OCI-M1 (cell line): ENCODE data around the gene BTBD6.

ENCODE experiments used
- DNase-seq: peaks from one replicate; lab custom pipeline; 2025; lab: John Stamatoyannopoulos, UW

BTBD6 gene

DNA sequence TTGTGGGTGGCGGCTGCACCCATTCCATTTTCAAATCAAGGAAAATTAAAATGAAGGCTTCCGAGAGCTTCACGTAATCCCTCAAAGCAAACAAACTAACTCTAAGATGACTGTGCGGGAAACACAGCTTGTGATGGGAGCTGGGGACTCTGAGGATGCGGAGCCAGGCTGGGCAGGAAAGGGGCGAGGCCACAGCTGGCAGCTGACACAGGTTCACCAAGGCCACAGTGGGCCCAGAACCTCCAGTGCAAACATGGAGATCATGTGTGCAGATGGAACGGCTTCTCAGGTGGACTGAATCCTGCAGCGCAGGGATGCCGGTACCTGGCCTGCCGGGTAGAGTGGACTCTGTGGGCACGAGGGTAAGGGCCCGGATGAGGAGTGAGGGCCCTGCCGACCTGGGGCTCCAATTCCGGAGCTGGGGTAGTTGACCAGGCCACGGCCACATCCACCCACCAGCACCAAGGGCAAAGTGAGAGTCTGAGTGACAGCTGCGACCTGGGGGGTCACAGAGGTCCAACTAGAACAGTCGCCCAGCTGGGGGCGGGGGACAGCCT lies 19.2 kb upstream of the BTBD6 start:
- no peak for DNase-seq

DNA sequence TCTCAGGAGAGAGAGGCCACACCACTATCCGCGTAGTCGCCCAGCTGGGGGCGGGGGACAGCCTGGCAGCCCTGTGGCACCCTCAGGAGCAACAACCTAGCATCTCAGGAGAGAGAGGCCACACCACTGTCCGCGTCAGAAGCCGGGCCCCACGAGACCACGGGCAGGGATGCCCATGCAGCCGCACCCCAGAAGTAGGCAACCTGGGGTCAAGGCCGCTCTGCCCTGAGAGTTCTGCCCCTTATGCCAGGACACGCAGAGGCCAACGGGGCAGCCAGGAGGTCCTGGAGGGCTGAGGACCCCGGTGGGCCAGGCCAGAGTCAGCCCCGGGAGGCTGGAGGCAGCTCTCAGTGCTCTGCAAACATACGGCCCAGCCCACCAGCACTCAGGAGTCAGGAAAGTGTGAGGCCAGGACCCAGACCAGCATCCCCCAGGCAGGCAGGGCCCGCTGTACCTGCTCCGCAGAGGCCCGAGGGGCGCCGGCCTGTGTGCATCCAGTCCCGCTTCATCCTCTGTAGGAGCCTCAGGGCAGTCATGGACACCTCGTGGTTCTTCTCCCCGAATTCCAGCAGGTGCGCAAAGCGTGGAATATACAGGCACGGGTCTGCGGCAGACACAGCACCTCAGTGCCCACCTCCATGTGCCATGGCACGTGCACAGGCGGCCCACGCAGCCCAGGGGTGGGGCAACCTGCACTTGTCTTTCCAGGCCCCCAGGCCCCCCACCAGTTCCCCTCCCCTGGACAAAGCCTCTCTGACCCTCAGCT lies 7.3 kb upstream of the BTBD6 start:
- no peak for DNase-seq

DNA sequence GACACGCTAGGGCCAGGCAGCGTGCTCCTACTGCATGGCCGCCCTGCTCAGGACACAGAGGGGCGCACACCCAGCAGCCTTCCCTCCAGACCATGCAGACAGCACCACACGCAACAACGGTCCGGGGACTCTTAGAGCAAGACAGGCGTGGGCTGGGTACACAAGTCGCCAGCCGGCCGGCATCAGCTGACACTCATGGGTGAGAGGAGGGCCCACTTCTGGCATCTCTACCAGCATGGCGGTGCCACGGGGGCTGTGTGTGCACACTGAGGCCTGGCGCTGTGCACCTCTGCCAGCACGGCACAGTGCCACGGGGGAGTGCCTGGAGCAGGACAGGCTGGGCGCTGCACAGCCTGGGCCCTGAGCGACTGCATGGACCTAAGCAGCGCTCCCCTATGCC lies 6.7 kb upstream of the BTBD6 start:
- no peak for DNase-seq

DNA sequence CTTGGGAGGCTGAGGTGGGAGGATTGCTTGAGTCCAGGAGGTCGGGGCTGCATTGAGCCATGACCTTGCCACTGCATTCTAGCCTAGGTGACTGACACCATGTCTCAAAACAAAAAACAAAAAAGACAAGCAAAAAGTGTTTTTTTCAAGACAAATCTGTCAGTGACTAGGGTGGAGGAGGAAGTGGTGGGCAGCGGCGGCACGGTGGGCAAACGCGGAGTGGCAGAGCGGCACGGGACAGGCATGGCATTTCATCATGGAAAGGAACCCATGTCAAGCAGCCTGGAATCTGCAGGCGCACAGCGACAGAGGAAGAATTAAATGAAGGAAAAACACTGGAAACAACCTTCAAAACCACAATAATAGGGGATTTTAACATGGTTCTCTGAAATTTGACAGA lies 4.0 kb upstream of the BTBD6 start:
- no peak for DNase-seq

DNA sequence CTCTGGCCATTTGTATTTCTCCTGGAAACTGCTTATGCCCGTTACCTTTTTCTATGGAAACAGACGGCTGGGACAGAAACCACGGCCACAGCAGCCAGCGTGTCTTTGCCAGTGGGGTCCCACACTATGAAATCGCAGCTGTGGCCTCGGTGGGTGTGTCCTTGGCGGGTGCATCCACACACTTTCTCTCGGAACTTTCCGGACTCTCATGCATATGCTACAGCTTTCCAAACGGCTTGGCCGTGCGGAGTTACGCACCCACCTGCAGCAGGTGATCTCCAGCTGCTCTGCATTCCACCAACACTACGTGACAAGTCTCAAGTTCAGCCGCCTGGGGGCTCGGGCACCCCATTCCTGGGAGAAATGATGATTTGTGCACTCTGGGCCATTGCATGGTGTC lies 1.3 kb upstream of the BTBD6 start:
- no peak for DNase-seq

DNA sequence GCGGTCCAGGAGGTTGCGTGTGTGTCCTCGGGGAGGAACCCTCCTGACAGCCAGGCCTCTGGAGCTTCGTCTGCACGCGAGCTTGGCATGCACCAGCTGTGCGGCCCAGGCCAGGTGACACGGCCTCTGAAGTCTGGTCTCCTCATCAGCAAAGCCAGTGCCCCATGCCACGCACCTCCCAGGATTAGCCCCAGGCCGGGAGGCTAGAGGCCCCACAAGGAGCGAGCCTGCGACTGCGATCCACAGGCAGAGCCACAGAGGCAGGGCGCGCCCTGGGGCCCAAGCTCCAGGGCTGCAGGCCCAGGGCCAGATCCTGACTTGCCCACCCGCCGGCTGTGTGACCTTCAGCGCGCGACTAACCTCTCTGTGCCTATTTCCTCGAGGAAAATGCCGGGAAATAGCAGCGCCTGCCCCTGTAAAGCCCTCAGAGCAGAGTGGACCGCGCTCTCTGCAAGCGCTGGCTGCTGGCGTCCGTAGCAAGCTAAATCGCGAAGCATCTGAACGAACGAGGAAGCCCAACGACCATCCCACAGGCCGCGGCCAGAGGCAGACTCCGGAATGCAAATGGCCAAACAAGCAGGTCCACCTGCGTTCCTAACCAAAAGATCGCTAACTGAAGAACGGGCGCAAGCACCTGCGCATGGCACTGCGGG lies 492 bp upstream of the BTBD6 start:
- DNase-seq: no peak

DNA sequence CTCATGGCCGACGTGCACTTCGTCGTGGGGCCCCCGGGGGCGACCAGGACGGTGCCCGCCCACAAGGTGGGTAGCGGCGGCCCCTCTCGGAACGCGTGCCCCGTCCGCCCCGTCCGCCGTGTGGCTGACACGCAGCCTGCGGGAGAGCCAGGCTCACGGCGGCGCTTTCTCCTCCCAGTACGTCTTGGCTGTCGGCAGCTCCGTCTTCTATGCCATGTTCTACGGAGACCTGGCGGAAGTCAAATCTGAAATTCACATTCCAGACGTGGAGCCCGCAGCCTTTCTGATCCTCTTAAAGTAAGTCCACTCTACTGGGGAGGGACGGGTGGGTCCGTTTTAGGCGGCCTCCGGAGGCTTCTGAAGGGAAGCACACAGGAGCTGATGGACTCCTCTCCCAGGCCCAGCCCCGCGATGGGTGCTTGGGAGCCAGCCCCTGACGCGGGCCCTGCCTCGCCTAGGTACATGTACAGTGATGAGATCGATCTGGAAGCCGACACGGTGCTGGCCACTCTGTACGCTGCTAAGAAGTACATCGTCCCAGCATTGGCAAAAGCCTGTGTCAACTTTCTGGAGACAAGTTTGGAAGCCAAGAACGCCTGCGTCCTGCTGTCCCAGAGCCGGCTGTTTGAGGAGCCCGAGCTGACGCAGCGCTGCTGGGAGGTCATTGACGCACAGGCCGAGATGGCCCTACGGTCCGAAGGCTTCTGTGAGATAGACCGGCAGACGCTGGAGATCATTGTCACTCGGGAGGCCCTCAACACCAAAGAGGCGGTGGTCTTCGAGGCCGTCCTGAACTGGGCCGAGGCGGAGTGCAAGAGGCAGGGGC lies 1.1 kb downstream of the BTBD6 start:
- no peak for DNase-seq

DNA sequence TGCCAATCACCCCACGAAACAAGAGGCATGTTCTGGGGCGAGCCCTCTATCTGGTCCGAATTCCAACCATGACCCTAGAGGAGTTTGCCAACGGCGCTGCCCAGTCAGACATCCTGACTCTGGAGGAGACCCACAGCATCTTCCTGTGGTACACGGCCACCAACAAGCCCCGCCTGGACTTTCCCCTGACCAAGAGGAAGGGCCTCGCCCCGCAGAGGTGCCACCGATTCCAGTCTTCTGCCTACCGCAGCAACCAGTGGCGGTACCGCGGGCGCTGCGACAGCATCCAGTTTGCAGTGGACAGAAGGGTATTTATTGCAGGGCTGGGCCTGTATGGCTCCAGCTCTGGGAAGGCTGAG lies 1.7 kb downstream of the BTBD6 start:
- no peak for DNase-seq

DNA sequence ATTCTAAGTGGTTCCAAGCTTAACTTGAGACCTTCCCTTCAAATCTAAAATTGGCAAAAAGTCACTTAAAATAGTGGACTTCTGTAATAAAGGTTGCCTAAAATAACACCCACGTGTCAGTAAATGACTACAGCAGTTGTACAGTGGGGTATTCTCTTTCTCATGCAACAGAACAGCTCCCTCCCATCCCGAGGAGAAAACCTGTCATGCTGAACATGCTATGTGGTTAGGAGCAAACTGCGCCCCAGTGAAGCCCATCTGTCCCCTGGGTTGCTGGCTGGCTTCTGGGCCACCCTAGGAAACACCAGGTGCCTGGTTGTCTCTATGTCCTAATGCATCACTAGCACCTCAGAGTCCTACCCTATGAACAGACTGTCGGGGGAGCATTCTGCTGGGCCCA lies 2.7 kb downstream of the BTBD6 start:
- peak; percentile 0 for DNase-seq

DNA sequence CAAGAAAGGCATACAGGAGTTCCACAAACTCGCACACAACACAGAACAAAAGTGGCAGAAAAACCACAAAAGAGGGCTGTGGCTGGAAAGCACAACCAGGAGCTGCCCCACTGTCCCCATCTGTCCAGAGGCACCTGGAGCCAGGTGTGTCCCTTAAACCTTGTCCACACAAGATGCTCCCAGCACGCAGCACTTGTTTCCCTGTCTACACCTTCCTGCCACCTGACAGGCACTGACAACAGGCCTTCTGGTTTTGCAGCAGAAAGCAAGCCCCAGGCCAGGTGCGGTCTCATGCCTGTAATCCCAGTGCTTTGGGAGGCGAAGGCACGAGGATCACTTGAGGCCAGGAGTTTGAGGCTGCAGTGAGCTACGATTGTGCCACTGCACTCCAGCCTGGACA lies 3.6 kb downstream of the BTBD6 start:
- DNase-seq: no peak

DNA sequence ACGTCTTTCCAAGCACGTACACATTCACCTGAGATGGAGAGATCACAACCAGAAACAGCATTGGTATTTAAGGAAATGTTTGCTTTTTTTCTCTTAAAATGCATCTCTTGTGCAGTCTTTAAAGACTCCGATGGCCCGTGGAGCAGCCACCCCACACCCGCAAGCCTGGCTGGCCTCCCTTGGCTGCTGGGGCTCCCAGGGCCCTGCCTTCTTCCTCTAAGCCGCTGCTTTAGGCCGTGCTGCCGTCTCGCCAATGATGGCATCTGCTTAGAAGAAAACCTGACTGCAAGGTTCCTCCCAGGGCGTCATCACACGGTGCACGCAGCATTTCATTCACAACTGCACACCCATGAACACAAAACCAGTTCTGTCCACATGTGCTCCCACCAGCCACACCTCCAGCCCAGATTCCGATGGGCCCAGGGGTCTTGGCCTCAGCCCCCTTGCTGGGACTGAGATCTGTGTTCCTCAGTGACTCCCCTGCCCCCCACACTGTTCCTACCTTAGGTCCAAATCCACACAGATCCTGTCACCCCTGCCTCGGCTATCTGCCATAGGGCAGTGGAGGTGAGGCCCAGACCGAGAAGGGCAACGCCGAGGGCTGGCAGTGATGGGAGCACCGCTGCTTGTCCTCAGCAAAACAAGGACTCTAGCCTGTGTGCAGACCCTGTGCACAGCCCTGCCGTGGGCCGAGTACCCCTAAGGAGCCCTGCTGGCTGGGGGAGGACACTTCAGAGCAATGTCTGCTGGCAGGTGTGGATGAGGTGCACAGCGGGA lies 4.4 kb downstream of the BTBD6 start:
- no peak for DNase-seq

DNA sequence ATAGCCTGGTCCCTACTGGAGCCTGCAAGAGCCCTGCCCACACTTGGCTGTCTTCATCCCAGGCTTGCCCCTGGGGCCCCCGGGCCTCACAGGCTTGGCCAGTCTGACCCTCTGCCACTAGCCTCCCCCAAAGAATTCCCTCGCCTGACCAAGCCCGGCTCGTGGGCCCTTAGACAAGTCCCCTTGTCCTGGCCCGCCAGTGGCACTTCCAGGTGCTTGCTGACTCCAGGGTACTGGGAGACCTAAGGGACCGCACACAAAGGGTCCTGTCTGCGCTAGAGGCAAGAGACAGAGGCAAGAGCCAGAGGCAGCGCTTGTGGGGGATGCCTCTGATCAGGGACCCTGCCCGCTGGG lies 5.0 kb downstream of the BTBD6 start:
- no peak for DNase-seq

DNA sequence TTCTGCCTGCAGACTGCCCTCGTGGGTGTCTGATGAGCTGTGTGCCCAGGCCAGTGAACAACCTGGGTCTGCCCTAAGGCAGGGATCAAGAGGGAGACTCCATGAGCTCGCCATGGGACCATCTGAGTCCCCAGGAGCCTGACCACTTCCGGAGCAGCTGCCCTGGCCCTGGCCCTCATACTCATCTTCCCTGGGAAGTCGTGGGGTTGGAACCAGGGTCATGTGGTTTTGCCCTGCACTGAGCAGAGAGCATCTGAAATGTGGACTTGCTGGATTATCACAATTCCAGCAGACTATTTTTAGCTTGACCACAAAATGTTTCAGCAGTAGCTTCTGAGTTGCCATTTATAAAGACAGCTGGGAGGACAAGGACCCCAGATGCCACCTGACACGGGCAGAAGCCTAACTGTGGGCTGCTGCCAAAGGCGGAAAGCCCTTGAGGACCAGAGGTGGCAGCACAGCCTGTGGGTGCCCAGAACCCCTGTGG lies 6.7 kb downstream of the BTBD6 start:
- peak; percentile 40 for DNase-seq

DNA sequence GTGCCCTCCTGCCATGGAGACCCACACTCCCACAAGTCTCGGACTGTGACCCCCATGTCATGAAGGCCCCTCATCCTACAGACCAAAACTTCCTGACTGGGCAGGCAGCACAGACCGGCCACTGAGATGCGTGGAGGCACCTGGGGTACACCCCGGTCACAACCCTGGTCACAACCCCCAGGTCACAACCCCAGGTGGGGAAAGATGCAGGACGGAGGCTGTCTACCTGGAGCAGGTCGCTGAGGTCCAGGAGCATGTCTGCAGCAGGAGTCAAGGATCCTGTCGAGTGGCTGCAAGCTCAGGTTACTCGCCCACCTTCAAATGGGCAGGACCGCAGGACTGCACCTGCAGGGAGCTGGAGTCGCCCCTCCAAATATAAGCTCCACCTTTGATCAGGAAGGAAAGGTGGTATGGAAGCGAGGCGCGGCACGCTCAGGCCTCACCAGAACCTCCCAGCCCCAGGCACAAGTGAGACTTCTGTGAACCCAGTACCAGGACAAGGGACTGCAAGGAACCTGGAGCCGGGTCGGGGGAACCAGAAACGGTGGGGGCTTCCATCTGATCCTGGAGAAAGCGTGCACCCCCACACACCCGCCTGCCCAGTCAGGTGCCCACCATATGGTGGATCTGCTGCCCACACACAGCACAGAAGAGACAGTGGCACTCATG lies 8.1 kb downstream of the BTBD6 start:
- no peak for DNase-seq

DNA sequence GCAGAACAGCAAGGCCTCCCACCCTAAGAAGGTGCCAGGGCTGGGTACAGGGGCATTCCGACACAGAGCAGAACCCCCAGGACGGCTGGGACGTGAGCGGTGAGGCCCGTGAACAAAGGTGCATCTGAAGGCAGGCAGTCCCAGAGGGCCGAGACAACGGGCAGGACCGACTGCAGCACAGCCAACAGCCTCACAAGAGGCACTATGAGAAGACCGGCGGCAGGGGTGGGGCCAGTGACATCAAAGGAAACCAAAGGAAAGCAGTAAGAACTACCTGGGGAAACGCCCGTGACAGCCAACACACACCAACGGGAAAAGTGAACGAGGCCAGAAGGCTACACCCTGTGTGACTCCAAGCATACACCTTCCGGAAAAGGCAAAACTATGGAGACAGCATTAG lies 9.1 kb downstream of the BTBD6 start:
- DNase-seq: no peak

DNA sequence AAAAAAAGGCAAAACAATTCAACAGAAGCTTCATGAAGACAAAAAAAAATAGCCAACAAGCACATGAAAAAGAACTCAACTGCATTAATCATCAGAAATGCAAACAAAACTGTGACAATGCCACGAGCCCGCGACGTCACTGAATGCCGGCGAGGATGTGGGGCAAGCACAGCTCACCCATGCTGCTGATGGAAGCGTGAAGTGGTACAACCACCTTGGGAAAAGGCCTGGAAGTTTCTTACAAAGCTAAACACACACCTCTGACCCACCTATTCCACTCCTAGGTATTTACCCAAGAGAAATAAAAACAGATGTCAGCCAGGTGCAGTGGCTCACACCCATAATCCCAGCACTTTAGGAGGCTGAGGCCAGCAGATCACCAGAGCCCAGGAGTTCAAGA lies 10.5 kb downstream of the BTBD6 start:
- DNase-seq: no peak

DNA sequence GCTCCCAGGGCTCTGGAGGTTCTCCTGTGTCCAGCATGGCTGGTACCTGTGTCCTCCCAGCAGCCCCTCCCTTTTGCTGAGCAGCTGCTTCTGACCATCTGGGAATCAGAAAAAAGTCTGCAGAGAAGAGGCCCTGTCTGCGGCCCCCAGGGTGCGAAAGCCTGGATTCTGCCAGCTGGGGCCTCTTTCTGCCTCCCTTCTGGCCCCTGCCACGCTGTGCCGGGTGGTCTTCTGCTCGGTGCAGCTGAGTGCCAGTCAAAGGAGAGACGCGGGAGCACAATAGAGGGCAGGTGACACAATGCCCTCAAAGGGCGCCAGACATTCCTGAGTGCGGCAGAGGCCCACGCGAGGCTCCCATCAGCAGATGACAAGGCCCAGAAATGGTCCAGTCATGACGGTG lies 12.6 kb downstream of the BTBD6 start:
- no peak for DNase-seq

DNA sequence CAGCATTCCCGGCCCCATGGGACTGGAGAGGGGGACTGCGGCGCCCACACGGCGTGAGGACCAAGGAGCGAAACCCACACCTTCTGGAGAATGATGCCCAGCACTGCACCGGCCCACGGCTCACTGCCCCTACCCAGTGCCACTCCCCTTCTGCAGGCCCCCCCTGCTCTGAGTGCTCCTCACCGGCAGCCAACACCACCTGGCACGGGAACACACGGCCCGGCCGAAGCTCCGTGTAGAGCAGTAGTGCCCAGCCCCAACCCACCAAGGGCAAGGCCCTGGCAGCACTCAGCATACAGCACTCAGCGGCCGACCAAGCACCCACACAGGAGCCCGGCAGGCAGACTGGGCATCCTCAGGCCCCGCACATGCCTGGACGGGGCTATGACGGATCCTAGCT lies 13.4 kb downstream of the BTBD6 start:
- no peak for DNase-seq

DNA sequence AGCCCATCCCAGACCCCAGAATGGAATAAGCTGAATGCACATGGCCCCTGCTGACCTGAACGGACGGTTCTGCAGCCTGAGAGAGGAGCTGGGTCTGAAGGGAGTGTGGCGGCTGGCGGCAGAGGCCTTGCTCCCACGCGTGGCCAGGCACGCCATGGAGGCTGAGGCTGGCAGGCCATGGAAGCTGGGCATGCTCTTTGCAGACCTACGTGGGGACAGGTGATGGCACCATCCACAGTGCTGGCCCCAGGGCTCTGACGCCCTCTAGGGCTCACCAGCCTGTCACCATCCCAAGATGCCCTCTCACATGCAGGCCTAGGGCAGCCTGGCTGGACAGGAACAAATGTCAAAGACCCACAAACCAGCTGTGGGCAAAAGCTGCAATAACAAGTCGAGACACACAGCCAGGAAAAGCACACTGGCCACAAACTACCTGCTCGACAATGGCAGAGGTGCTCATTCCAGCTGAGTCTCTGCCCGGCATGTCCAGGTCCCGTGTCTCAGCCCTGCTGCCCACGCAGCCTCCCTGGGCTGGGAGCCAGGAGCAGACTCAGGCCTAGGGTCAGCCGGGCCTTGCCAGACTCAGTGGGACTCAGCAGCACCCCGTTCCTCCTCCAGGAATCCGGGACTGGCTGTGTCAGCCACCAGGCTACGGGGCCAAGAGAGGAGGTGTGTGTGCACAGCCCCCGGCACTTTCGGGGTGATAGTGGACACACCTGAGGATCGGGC lies 19.7 kb downstream of the BTBD6 start:
- DNase-seq: no peak

DNA sequence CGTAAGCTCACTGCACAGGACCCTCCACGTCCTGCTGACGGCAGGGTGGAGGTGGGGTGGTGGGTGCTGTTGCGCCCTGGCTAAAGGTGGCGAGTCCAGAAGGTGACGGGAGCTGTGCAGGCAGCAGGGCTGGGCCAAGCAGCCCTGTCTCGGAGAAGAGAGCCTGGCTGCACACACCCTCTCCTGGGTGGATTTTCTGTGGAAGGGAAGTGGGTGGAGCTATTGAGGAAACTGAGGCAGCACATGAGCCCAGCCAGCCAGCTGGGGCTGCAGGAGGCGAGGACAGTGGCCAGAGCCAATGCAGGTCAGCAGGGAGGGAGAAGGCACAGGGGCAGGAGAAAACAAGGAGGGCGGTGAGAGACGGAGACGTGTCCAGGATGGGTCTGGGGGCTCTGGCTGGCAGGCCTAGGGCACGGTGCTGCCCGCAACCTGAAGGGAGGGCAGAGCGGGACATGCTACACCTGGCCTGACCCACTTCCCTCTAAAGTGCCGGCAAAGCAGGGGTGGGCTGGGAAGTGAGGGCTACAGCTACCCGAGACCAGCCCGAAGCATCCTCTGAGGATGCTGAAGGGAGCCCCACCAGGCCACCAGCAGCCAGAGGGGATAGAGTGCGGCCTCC lies 20.5 kb downstream of the BTBD6 start:
- no peak for DNase-seq
